ENCODE data around the gene TRIO.

The TRIO gene

DNA sequence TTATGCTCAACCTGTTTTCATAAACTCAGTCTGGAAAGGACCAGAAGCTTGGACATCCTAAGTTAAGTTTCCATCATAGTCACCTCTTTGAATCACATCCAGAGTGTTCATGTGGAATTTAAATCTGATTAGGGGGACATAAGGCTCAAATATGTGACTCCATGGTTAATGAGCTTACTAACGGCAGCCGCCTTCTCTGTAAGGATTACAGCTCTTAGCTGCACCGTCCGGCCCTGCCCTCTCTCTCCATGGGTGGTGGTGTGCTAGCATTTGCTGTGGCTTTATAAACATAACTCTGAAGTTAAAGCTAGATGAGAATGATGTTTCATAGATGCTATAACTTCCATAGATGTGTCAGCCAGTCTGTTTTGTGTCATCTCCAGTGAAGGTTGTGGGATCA is 156.5 kb downstream of the TRIO start:
- ATAC-seq (ENCODE audit: insufficient read depth, low read depth) (no peak), DNase-seq (no peak)
- no peak overlapping the region for H2AFZ ChIP-seq (ENCODE audit: low read depth, low read length)
- no peaks in the 10 kb centered on the region for H3K4me1 ChIP-seq (ENCODE audit: insufficient read depth, low read length)
- H3K4me3 ChIP-seq (ENCODE audit: low read depth in 1 of 2, low read length in 2 of 2): no peak overlapping the region
- no peaks in the 10 kb centered on the region for H3K79me2 ChIP-seq (ENCODE audit: insufficient read depth, low read length)
- H3K36me3 ChIP-seq (ENCODE audit: insufficient read depth, low read length): no peaks in the 10 kb centered on the region
- H3K9ac ChIP-seq (ENCODE audit: low read depth, low read length): no peak overlapping the region
- H4K20me1 ChIP-seq (ENCODE audit: insufficient read depth, low read length): no peaks in the 10 kb centered on the region
- no peak overlapping the region for H3K4me2 ChIP-seq (ENCODE audit: insufficient read depth, low read length)
- no peak for TF ChIP-seq EZH2 (IDR thresholded peaks at IDR 0.05; ENCODE audit: borderline replicate concordance, low read depth, low read length, severe bottlenecking)
- TF ChIP-seq, protein P1, sequence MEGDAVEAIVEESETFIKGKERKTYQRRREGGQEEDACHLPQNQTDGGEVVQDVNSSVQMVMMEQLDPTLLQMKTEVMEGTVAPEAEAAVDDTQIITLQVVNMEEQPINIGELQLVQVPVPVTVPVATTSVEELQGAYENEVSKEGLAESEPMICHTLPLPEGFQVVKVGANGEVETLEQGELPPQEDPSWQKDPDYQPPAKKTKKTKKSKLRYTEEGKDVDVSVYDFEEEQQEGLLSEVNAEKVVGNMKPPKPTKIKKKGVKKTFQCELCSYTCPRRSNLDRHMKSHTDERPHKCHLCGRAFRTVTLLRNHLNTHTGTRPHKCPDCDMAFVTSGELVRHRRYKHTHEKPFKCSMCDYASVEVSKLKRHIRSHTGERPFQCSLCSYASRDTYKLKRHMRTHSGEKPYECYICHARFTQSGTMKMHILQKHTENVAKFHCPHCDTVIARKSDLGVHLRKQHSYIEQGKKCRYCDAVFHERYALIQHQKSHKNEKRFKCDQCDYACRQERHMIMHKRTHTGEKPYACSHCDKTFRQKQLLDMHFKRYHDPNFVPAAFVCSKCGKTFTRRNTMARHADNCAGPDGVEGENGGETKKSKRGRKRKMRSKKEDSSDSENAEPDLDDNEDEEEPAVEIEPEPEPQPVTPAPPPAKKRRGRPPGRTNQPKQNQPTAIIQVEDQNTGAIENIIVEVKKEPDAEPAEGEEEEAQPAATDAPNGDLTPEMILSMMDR (IDR thresholded peaks at IDR 0.05; ENCODE audit: borderline replicate concordance, extremely low read depth, low read length, poor library complexity, severe bottlenecking): no peak
- no peaks in the 10 kb centered on the region for H3K9me3 ChIP-seq (ENCODE audit: insufficient read depth, low read length, severe bottlenecking)
- H3K27me3 ChIP-seq (ENCODE audit: insufficient read depth, low read length, poor library complexity): no peaks in the 10 kb centered on the region
- H3K27ac ChIP-seq (ENCODE audit: low read length): no peak overlapping the region

DNA sequence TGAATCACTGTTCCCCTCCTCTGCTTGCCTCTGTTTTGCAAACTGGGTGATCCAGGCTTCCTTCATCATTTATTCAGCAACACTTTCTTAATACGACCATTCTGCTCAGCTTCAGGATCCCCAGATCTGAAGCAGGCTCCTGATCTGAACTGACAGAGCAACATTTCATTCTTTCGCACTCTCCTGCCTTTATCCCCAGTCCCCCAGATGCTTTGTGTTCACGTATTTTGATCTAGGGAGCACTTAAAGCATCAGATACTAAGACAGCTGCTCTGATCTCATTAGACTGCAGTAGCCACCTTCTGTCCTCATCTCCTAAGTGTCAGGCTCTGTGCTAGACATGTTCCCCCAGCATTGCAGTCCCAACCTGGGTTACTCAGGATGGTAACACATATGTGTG is 158.0 kb downstream of the TRIO start:
- H3K27me3 ChIP-seq (ENCODE audit: insufficient read depth, low read length, poor library complexity): no peaks in the 10 kb centered on the region
- no peaks in the 10 kb centered on the region for H4K20me1 ChIP-seq (ENCODE audit: insufficient read depth, low read length)
- H3K9ac ChIP-seq (ENCODE audit: low read depth, low read length): no peak overlapping the region
- H3K4me2 ChIP-seq (ENCODE audit: insufficient read depth, low read length): no peak overlapping the region
- H3K4me3 ChIP-seq (ENCODE audit: low read depth in 1 of 2, low read length in 2 of 2): no peak overlapping the region
- no peak for DNase-seq
- H2AFZ ChIP-seq (ENCODE audit: low read depth, low read length): no peak overlapping the region
- H3K4me1 ChIP-seq (ENCODE audit: insufficient read depth, low read length): no peaks in the 10 kb centered on the region
- no peak for TF ChIP-seq EZH2 (IDR thresholded peaks at IDR 0.05; ENCODE audit: borderline replicate concordance, low read depth, low read length, severe bottlenecking)
- TF ChIP-seq, protein P1 (IDR thresholded peaks at IDR 0.05; ENCODE audit: borderline replicate concordance, extremely low read depth, low read length, poor library complexity, severe bottlenecking): no peak
- no peak overlapping the region for H3K27ac ChIP-seq (ENCODE audit: low read length)
- no peak for ATAC-seq (ENCODE audit: insufficient read depth, low read depth)
- H3K79me2 ChIP-seq (ENCODE audit: insufficient read depth, low read length): no peaks in the 10 kb centered on the region
- H3K36me3 ChIP-seq (ENCODE audit: insufficient read depth, low read length): no peaks in the 10 kb centered on the region
- no peaks in the 10 kb centered on the region for H3K9me3 ChIP-seq (ENCODE audit: insufficient read depth, low read length, severe bottlenecking)

DNA sequence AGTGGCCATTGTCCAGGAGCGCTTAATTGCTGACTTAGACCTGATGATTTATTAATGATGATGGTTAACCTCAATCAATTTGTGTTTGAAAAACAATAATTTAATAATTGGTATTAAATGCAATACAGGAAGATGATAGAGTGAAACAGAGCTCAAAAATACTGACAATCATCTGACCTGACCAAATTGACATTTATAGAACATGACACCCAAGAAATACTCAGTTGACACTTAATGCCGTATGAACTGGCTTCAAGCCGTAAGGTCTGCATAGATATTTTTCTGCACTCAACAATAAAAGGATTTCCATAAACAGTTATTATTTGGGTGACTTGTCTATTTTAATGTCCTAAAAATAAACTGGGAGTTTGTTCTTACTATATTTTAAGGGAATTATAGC is 159.2 kb downstream of the TRIO start:
- ATAC-seq (ENCODE audit: insufficient read depth, low read depth) (no peak), DNase-seq (no peak)
- H3K4me2 ChIP-seq (ENCODE audit: insufficient read depth, low read length): no peak overlapping the region
- H3K79me2 ChIP-seq (ENCODE audit: insufficient read depth, low read length): no peaks in the 10 kb centered on the region
- H3K9ac ChIP-seq (ENCODE audit: low read depth, low read length): no peak overlapping the region
- H3K4me3 ChIP-seq (ENCODE audit: low read depth in 1 of 2, low read length in 2 of 2): no peak overlapping the region
- H3K4me1 ChIP-seq (ENCODE audit: insufficient read depth, low read length): no peaks in the 10 kb centered on the region
- H3K9me3 ChIP-seq (ENCODE audit: insufficient read depth, low read length, severe bottlenecking): no peaks in the 10 kb centered on the region
- H3K36me3 ChIP-seq (ENCODE audit: insufficient read depth, low read length): no peaks in the 10 kb centered on the region
- no peak overlapping the region for H2AFZ ChIP-seq (ENCODE audit: low read depth, low read length)
- H3K27ac ChIP-seq (ENCODE audit: low read length): no peak overlapping the region
- no peaks in the 10 kb centered on the region for H4K20me1 ChIP-seq (ENCODE audit: insufficient read depth, low read length)
- no peaks in the 10 kb centered on the region for H3K27me3 ChIP-seq (ENCODE audit: insufficient read depth, low read length, poor library complexity)
- TF ChIP-seq, protein P1 (IDR thresholded peaks at IDR 0.05; ENCODE audit: borderline replicate concordance, extremely low read depth, low read length, poor library complexity, severe bottlenecking): no peak
- TF ChIP-seq EZH2 (IDR thresholded peaks at IDR 0.05; ENCODE audit: borderline replicate concordance, low read depth, low read length, severe bottlenecking): no peak

DNA sequence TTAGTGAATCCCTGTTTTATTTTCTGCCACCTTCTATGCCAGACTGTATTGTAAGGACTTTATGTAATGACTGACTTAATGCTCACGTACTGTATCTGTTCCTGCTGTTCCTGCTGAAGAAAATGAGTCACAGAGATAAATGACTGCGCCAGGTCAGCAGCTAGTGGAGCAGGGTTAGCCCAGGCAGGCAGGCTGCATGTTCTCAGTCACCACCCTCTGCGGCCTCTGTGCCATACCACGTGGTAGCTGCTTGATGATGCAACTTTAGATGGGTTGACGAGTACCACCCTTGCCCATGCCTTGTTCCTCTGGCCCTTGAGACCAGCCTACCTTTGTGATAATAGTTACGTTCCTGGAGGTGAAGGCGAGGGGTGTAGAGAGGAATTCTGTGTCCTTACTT is 161.9 kb downstream of the TRIO start:
- Histone ChIP-seq H4K20me1 (ENCODE audit: insufficient read depth, low read length) (no peaks in the 10 kb centered on the region), H2AFZ (ENCODE audit: low read depth, low read length) (no peak overlapping the region; the same call in 1 of the 2 replicates), H3K4me3 (ENCODE audit: low read depth in 1 of 2, low read length in 2 of 2) (no peak overlapping the region), H3K27ac (ENCODE audit: low read length) (no peak overlapping the region), H3K27me3 (ENCODE audit: insufficient read depth, low read length, poor library complexity) (no peaks in the 10 kb centered on the region), H3K9ac (ENCODE audit: low read depth, low read length) (no peak overlapping the region), H3K4me2 (ENCODE audit: insufficient read depth, low read length) (no peak overlapping the region), H3K36me3 (ENCODE audit: insufficient read depth, low read length) (no peaks in the 10 kb centered on the region), H3K4me1 (ENCODE audit: insufficient read depth, low read length) (no peaks in the 10 kb centered on the region), H3K9me3 (ENCODE audit: insufficient read depth, low read length, severe bottlenecking) (no peaks in the 10 kb centered on the region), H3K79me2 (ENCODE audit: insufficient read depth, low read length) (no peaks in the 10 kb centered on the region)
- ATAC-seq (ENCODE audit: insufficient read depth, low read depth): no peak
- TF ChIP-seq, protein P1 (IDR thresholded peaks at IDR 0.05; ENCODE audit: borderline replicate concordance, extremely low read depth, low read length, poor library complexity, severe bottlenecking): no peak
- TF ChIP-seq EZH2 (IDR thresholded peaks at IDR 0.05; ENCODE audit: borderline replicate concordance, low read depth, low read length, severe bottlenecking): no peak
- DNase-seq: no peak
